Testis (tissue), 2 donors: ENCODE measurements around the gene GFRA1.

Source experiments
- CTCF ChIP-seq, 3 experiments: fragments of 450-650 bp in 2 of 3; fragments of 200-600 bp in 1 of 3; sonication (generic) in 1 of 3; IDR thresholded peaks; one replicate each; pipeline ENCODE4 v1.5.1; 2016 to 2019; ENCODE audit warnings: antibody characterized with exemption in 3 of 3, mild to moderate bottlenecking in 2 of 3, moderate library complexity in 1 of 3
- POLR2A ChIP-seq: fragments of 450-650 bp; IDR thresholded peaks from one replicate; pipeline ENCODE4 v1.6.1; 2017; ENCODE audit warnings: antibody characterized with exemption, mild to moderate bottlenecking, moderate library complexity

GRCh38 chr10:116312548-116312947, 39.5 kb upstream of the GFRA1 start:
- no peak for TF ChIP-seq CTCF (IDR thresholded peaks at IDR 0.05)
- TF ChIP-seq POLR2A = no peak
